RWPE2 (cell line): ENCODE results near the gene PTPN20.

Experiments
- ATAC-seq: fragments of 200-7000 bp; cut with Tn5 transposase; 3 replicates; pipeline ENCODE4 v1.9.1; 2021; ENCODE audit warnings: low read depth
- DNase-seq: peaks from one replicate; pipeline ENCODE4 v3.0.0-alpha.2; 2020; ENCODE audit warnings: low spot score
- H3K27ac ChIP-seq: fragments of 450-650 bp; 2 replicates; pipeline ENCODE4 v1.5.1; 2017; ENCODE audit warnings: mild to moderate bottlenecking; ENCODE audit not compliant: poor library complexity, severe bottlenecking
- H3K27me3 ChIP-seq: fragments of 250-450 bp; sonication (Bioruptor Pico); 2 replicates; pipeline ENCODE4 v1.5.1; 2021; ENCODE audit warnings: mild to moderate bottlenecking, moderate library complexity; ENCODE audit not compliant: insufficient read depth, poor library complexity, severe bottlenecking
- H3K36me3 ChIP-seq: fragments of 250-450 bp; sonication (Bioruptor Pico); 2 replicates; pipeline ENCODE4 v1.5.1; 2020; ENCODE audit warnings: low read depth, mild to moderate bottlenecking, moderate library complexity
- H3K4me1 ChIP-seq: fragments of 250-450 bp; sonication (Bioruptor Pico); 2 replicates; pipeline ENCODE4 v1.5.1; 2021; ENCODE audit warnings: mild to moderate bottlenecking, moderate library complexity; ENCODE audit not compliant: insufficient read depth, poor library complexity, severe bottlenecking
- H3K4me3 ChIP-seq: fragments of 250-450 bp; sonication (Bioruptor Pico); 2 replicates; pipeline ENCODE4 v1.5.1; 2021; ENCODE audit warnings: mild to moderate bottlenecking, moderate library complexity; ENCODE audit not compliant: severe bottlenecking
- H3K9me3 ChIP-seq: fragments of 250-450 bp; sonication (Bioruptor Pico); 2 replicates; pipeline ENCODE4 v1.5.1; 2021; ENCODE audit warnings: mild to moderate bottlenecking, moderate library complexity; ENCODE audit not compliant: severe bottlenecking
- TF ChIP-seq, protein P1 (sequence below): fragments of 450-650 bp; IDR thresholded peaks from one replicate; pipeline ENCODE4 v1.5.1; 2017; ENCODE audit warnings: mild to moderate bottlenecking, moderate library complexity; ENCODE audit not compliant: poor library complexity, severe bottlenecking

Gene PTPN20

DNA sequence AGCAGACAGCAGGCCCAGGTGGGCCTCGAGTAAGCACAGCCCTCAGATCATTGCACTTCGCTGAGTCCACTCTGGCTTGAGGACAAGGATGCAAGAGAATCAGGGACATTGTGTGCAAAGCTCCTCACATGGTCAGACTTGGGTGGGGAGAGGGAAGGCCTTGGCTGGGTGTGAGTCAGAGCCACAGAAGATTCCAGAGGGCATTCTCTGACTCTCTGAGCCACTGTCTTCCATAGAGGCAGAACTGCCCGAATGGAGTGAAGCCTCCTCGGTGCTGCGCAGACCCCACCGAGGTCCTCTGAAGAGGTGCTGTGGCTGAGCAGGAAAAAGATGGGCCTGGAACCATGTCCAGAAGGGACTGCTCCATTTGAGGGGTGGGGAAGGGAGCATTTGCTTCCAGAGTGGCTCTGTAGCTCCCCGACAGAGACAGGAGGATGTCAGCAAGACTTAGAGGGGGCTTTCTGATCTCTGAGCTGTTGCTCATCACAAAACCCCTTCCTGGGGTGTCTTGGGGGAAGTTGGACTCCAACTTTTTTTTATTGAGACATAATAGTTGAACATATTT lies 120.8 kb downstream of the PTPN20 start:
- no peak overlapping the region for H3K4me3 ChIP-seq
- H3K9me3 ChIP-seq, result no peaks in the 10 kb centered on the region
- DNase-seq (no peak), ATAC-seq (peak; percentile 37; the same call in 2 of the 3 replicates)
- H3K4me1 ChIP-seq, result no peaks in the 10 kb centered on the region
- TF ChIP-seq, protein P1, sequence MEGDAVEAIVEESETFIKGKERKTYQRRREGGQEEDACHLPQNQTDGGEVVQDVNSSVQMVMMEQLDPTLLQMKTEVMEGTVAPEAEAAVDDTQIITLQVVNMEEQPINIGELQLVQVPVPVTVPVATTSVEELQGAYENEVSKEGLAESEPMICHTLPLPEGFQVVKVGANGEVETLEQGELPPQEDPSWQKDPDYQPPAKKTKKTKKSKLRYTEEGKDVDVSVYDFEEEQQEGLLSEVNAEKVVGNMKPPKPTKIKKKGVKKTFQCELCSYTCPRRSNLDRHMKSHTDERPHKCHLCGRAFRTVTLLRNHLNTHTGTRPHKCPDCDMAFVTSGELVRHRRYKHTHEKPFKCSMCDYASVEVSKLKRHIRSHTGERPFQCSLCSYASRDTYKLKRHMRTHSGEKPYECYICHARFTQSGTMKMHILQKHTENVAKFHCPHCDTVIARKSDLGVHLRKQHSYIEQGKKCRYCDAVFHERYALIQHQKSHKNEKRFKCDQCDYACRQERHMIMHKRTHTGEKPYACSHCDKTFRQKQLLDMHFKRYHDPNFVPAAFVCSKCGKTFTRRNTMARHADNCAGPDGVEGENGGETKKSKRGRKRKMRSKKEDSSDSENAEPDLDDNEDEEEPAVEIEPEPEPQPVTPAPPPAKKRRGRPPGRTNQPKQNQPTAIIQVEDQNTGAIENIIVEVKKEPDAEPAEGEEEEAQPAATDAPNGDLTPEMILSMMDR, result no peak
- no peak overlapping the region for H3K27ac ChIP-seq
- H3K36me3 ChIP-seq, result no peaks in the 10 kb centered on the region
- no peaks in the 10 kb centered on the region for H3K27me3 ChIP-seq

DNA sequence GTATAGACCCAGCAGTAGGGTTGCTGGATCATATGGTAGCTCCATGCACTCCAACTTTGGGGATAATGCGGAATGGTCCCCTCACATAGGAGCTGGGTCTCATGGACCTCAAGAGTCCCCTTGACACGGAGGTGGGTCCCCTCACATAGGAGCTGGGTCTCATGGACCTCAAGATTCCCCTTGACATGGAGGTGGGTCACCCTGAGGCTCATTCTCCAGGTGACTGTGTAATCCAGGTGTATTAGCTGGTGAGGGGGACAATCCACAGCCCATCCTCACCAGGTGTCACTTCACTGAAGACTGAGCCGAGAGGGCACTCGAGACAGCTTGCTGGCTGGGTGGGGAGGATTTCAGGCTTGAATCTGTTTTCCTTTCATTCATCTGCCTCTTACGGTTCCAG lies 121.9 kb downstream of the PTPN20 start:
- no peaks in the 10 kb centered on the region for H3K4me1 ChIP-seq
- ATAC-seq, result no peak
- H3K36me3 ChIP-seq, result no peaks in the 10 kb centered on the region
- H3K27ac ChIP-seq, result no peak overlapping the region
- no peak overlapping the region for H3K4me3 ChIP-seq
- DNase-seq, result no peak
- TF ChIP-seq, protein P1, result no peak
- H3K9me3 ChIP-seq, result no peaks in the 10 kb centered on the region
- H3K27me3 ChIP-seq, result no peaks in the 10 kb centered on the region

DNA sequence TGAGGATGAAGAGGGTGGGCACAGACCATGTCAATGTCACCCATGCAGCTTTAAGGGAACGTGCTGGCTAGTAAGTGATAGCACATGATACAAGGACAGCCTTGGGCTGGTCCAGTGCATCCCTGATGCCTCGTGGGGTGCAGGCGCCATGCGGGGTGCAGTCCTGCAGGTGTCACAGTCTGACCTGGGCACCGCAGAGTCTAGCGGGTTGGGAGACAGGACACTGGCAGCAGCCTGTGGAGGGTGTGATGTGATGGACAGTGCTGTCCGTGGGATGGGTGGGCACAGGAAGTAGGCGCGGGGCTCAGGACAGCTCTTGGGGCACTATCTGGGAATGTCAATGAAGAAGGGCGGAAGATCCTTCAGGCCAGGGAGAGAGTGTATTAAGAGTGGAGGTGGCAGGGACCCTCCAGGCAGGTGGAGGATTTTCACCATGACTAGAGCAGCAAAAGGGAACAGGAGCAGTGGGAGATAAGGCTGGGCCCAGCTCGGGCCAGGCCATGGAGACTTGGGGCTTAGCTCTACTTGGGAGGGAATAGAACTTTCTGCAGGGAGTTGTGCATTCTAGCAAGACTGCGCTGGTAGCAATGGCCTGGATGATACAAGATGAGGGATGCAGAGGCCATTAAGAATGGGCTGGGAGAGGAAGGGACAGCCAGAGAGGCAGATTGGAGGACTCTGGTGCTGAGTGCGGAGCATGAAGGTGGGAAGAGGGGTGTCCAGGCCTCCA lies 122.5 kb downstream of the PTPN20 start:
- Histone ChIP-seq H3K4me3 (no peak overlapping the region), H3K36me3 (no peaks in the 10 kb centered on the region), H3K27me3 (no peaks in the 10 kb centered on the region), H3K9me3 (no peaks in the 10 kb centered on the region), H3K27ac (no peak overlapping the region), H3K4me1 (no peaks in the 10 kb centered on the region)
- no peak for ATAC-seq
- TF ChIP-seq, protein P1, result no peak
- no peak for DNase-seq

DNA sequence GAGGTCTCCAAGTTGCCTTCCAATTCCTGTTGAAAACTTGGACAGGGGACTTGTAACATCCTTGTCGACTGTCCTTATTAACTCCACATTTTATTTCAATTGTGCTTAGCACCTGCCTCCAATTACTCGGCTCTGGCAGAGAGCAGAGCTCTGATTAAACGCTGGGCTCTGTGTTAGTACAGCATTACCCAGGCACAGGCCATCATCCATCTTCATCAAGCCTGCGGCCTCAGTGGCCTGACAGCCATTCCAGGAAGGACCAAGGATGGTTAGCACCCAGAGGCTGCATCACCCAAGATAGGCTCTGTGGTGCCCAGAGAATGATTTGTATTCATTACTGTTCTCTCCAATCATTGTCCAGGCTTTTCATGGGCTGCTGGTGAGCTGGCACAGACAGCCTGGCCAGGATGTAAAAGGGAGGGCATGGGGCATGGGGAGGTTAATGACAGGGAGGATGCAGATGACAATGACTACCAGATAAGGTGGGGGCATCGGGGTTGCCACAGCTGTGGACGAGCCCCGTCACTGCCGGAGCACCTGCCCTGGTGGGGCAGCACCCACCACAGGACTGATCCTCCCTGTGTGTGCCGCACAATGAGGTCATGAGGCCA lies 123.3 kb downstream of the PTPN20 start:
- Histone ChIP-seq H3K9me3 (no peaks in the 10 kb centered on the region), H3K27ac (no peak overlapping the region), H3K4me3 (no peak overlapping the region), H3K4me1 (no peaks in the 10 kb centered on the region), H3K27me3 (no peaks in the 10 kb centered on the region), H3K36me3 (no peaks in the 10 kb centered on the region)
- ATAC-seq (no peak), DNase-seq (no peak)
- TF ChIP-seq, protein P1, result no peak
